DMS53 treated with DMSO at 0.1 percent for 48 hours (cell line): Measurements from ENCODE around the gene ILK.

ENCODE experiments used
- DNase-seq: peaks from one replicate; lab custom pipeline; 2025; ENCODE audit not compliant: unreplicated experiment; lab: John Stamatoyannopoulos, UW

Gene ILK

DNA sequence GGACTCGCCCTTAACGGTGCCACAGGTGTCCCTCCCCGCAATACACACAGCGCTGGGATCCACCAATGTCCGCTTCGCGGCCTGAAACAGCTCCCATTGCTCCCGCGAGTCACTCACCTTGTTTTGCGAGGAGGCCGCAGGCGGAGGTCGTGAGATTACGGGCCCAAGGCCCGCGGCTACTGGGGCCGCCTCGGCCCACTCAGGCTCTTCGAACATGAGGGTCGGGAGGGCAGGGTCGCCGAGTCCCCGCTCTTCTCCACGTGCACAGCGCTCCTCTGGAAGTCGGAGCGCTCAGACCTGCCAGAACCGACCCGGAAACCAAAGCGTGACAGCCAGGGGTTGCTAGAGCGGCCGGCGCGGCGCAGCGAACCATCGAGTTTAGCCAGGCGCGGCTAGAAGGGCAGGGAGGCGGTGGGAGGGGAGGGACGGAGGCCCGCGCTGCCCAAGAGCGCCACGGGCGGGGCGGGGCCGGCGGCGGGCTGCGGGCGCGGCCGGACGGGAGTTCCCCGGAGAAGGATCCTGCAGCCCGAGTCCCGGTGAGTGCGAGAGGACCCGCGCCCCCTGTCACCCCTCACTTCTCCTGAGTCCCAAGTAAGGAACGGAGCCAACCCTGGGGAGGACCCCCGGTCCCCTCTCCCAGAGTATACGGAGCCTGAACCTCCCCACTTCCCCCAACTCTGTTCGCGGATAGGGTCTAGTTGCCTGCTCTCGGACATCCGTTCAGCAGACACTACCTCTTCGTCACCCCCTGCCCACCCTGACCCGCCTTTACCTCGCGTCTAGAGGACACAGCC is at the start of gene ILK, which contains the start of gene RRP8:
ILK (plus strand) TSS at position 488 of the 794 bp plus-strand sequence. CDS start 498 bp downstream, outside the sequence.
RRP8 (minus strand) TSS at position 330 of the 794 bp plus-strand sequence; CDS start at position 216, 114 bp downstream.
- DNase-seq, result peak; percentile 60

DNA sequence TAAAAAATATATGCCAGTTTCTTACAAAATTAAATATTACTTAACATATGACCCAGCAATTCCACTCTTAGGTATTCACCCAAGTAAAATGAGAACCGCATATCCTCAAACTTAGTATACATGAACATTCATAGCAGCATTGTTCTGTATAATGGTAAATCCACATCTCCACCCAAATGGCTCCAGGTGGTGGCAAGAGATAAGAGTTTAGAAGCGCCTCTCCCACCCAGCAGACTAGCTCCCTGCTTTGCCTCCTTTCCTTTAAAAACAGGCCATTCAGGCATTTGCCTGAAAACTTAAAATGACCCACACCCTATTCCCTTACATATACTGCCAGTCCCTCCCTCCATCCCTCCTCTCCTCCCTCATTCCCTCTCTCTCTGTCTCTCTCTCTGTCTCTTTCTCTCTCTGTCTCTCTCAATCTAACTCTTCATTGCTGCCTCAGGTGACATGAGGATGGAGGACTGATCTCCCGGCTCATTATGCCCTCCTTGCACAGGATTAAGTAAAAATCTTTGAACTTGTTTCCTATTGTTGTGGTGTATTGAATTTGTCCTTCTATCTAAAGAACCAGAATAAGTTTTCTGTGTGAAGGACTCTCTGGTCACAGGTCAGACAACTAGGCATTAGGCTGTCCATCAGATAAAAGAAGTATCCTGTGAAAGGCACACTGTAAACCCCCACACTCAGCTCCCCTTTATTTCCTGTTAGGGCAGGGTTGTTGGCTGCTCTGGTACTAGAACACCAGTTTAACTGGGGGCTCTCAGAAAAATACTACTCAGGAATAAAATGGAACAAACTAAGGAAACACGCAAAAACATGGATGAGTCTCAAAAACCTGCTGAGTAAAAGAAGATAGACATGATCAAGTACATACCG is 48.5 kb upstream of the ILK start:
- DNase-seq, result no peak

DNA sequence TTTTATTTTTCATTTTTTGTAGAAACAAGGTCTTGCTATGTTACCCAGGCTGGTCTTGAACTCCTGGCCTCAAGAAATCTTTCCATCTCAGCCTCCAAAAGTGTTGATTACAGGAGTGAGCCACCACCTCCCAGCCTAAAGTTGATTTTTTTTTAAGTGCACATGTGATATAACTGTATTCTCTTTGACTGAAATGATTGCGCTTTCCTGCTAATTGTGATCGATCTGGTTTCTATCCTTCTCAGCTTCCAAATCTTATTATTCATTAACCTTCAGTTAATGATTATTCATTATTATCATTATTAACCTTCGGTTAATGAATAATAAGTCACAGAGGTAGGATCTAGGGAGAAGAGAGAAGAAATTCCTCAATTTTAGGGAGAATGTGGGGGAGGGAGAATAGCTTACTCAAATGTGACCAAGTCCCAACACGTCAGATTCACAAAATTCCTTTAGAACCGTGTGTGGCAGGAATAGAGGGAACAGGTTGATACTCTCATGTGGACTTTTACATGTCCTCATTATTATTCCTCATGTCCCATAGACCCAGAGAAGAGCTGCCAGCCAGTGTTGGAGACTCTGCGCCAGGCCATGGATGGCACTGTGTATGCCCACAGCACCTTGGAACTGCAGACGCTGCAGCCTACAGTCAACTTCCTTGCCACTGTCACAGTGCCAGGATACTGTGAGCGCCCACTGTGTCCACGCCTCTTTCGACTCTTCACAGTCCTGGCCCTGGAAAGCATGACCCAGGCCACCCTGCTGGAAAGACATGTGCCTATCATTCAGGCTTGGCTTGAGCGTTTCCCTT is 47.2 kb upstream of the ILK start:
- DNase-seq, result no peak

DNA sequence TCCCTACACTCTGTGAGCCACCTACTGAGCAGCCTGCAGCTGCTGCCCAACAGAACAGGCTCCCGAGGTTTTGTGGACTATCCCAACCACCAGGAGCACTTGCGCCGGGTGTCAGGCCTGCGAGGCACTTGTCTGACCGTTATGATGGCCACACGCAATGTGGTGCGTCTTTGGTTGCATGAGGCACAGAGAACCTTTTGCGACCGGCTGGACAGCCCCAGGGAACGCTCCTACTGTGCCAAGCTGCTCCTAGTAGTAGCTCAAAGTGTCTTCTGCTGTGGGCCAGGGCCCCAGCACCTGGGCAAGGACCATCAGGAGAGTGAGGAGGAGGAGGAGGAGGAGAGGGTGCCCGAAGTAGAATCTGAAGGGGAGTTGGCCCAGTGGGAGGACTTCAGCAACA is 46.5 kb upstream of the ILK start:
- no peak for DNase-seq

DNA sequence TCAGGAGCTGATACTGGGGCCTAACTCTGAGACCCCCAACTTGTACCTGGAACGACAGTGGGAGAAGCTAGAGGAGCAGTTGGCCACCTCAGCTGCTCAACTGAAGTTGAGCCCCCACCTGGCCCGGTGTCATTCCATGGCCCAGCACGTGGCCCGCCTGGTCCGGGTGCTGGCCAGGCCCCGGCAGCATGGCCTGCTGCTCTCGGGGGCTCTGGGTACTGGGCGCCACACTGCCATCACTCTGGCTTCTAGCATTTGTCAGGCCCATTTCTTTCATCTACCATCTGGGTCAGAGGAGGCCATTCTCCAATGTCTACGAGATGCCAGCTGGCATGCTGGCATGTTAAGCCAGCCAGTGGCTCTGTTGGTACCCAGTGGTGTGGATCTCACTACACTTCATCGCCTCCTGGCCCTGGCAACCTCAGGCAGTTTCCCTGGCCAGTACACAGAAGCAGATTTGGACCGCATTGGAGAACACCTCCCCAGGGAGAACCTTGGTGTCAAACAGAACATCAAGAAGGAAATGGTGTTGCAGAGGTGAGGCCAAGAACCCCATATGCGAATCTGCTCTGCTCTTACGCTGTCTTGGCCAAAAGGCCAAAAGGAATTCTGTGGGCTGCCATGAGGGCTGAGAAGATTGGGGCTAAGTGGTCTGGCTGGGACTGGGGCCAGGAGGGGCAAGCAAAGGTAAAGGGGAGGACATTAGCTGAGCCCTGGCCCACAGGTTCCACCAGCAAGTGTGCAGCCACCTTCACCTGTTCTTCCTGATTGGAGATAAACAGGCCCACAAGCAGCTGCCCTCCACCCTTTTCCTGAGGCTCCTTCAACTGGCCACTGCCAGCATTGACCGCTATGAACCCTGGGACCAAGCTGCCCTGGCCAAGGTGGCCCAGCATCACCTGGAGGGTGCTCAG is 45.6 kb upstream of the ILK start:
- no peak for DNase-seq

DNA sequence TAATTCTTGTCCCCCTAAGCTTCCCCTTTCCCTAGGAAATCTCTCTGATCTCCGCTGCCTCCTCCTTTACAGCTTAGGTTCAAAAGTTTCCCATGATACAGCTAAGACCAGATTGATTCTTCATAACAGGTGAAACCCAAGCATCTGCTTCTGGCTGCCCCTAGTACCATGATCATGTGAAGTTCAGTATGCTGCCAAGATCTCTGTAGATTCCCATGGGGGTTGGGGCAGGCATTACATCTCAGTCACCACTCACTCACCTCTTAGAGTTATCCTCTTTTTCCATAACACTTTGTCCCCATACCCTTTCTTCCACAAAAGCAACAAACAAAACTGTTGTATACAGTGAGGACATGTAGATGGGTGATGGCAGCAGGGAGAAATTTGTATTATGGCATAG is 44.2 kb upstream of the ILK start:
- no peak for DNase-seq

DNA sequence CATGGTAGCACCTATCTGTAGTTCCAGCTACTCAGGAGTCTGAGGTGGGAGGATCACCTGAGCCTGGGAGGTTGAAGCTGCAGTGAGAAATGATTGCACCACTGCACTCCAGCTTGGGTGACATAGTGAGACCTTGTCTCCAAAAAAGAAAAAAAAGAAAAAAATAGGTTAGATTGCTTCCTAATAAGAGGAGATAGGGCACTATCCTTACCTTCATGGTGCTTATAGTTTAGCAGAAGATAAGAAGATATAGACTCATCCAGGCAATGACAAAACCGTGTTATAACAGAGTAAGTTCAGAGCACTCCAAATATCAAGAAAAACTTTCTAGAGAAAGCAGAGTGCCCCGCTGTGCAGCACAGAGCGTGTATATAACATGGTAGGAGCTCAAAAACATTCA is 42.3 kb upstream of the ILK start:
- DNase-seq, result no peak

DNA sequence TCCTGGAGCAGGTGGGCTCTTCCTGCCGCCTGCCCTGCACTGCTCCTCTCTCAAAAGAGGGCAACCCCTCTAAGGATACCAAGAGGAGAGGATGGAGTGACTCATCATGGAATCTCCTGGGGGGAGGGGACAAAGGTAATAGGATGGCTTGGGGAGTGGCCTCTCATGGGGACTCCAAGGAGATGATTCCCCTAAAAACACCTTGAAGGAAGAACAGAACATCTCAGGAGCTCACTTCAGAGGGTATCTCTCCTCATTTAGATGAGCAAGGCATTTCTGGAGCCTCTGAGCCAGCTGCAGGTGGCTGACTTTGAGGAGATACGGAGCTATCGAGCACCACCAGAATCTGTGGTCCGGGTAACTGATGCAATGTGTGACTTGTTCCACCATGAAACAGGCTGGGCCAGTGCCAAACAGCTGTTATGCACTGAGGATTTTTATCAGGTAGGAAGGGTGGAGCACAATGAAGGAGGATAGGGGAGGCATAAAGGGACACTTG is 40.4 kb upstream of the ILK start:
- DNase-seq, result no peak

DNA sequence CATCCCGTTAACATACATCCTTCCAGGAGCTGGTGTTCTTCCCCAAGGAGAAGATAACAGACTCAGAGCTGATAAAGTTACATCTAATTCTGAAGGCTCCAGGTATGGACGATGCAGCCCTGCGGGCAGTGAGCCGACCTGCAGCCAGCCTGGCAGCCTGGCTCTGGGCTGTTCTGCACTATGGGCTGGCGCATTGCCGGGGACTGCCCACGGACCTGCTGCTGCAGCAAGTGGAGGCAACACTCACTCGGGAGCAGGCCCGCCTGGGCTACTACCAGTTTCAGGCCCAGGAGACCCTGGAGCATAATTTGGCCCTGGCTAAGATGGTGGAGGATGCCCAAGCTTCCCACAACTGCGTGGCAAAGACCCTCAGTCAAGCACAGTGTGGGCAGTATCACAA is 39.9 kb upstream of the ILK start:
- DNase-seq, result no peak

DNA sequence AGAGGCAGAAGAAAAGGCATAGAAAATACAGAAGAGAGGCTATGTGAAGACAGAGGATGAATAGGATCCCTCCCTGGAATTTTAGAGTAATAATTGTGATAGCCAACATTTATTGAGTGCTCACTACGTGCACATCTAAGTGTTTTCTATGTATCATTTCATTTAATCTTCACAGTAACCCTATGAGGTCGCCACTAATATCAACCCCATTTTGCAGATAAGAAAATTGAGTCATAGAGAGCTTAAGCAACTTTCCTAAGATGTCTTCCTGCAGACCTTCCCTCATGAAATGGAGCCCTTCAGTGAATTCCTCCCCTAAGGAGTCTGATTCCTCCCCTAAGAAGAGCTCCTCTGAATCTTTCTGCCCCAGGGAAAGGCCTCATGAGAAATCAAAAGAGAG is 38.2 kb upstream of the ILK start:
- DNase-seq, result no peak

DNA sequence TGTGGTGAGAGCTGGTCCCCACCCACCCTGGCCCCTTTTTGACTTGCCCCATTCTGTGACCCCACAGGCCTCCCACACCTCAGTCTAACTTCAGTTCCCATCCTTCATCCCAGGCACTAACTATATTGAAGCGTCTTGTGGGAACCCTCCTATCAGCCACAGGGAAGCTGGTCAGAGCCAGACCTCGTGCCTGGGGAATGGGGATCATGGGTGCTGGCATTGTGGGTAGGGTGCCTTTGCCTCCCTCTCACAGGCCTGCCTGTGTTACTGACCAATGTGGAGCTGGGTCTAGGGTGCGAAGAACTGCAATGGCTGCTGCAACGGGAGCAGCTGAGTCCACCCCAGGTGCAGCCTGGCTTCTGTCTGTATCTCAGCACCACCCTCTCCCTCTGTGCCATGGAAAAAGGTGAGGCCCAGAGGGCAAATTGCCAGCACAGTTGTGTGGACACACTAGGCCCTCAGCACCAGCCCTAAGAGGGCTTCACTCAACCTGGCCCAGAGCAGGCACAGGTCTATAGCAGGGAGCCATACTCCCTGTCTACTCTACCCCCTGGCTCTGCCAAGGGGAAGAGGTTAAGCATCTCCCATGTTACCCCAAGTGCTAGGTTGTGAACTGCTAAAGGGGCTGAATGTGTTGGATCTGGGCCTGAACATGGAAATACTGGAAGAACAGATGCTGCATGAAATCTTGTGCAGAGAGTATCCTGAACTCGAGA is 37.4 kb upstream of the ILK start:
- DNase-seq, result no peak

DNA sequence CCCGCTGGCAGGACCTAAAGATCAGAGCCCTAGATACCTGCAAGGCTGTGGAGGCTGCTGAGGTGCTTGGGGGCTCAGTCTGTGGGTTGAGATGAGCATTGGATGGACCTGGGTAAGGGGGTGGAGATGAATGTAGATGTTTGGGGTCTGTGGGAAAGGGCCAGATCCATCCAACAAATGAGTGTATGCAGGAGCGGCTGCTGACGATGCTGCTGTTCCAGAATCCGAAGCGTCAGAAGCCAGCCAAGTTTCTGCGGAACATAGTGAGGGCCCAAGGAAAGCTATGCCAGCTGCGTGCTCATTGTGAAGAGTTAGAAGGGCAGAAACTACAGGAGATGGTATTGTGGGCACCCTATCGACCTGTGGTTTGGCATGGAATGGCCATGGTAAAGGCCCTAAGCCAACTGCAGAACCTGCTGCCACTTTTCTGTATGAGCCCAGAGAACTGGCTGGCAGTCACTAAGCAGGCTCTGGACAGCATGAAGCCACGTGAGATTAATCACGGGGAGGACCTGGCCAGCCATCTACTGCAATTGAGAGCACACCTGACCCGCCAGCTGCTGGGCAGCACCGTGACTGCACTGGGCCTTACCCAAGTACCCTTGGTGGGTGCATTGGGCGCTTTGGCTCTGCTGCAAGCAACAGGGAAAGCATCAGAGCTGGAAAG is 36.7 kb upstream of the ILK start:
- DNase-seq, result no peak

DNA sequence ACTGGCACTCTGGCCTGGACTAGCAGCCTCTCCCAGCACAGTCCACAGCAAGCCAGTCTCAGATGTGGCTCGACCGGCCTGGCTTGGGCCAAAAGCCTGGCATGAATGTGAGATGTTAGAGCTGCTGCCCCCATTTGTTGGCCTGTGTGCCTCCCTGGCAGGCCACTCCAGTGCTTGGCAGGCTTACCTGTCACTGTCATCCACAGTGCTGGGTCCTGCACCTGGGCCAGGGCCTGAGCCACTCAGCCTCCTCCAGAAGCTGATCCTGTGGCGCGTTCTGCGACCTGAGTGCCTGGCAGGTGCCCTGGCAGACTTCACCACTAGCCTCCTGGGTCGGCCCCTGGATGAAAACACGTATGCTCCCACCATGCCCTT is 36.2 kb upstream of the ILK start:
- DNase-seq, result no peak

DNA sequence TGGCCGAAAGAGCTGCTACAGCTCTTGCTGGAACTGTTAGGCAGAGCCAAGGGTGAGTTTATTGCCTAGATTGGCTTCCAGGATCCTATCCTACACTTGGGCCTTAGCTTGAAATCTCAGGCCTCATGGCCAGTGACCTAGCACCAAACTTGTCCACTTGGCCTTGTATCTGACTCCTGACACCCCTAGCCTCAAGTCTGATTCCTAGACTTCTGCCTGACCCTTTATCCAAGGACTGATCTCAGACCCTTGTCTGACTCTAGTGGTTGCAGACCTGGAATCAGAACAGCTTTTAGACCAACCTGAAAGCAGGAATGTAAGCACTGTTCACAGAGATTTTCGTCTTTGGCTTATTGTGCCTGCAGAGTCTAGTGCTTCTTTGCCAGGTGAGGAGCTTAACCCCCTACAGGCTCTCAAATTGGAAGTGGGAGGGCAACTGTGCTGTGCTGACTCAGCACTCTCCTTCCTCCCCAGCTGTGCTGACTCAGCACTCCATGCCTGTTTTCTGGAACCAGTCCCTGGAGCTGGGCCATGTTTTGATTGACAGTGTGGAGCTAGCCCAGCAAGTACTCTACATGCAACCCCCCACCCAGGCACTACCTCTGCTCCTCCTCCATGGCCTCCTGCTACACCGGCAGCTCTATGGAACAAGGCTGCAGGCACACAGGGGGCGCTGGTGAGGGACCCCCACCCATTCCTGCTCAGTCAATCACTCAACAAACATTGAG is 35.2 kb upstream of the ILK start:
- no peak for DNase-seq

DNA sequence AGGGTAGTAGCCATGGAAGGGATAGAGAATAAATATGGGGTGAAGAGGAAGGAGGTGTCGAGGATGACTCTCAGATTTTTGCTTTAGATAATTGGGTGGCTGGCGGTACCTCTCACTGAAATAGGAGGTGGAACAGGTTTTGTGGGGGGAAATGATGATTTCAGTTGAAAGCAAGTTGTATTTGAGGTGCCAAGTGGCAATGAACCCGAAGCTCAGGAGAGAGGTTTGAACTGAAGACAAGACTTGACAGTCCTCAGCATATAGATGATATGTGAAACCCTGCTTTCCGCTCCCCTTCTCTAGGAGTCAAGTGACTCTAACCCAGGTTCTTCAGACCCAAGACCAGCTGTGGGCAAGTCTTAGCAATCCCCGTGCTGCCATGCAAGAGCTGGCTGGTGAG is 33.9 kb upstream of the ILK start:
- no peak for DNase-seq

DNA sequence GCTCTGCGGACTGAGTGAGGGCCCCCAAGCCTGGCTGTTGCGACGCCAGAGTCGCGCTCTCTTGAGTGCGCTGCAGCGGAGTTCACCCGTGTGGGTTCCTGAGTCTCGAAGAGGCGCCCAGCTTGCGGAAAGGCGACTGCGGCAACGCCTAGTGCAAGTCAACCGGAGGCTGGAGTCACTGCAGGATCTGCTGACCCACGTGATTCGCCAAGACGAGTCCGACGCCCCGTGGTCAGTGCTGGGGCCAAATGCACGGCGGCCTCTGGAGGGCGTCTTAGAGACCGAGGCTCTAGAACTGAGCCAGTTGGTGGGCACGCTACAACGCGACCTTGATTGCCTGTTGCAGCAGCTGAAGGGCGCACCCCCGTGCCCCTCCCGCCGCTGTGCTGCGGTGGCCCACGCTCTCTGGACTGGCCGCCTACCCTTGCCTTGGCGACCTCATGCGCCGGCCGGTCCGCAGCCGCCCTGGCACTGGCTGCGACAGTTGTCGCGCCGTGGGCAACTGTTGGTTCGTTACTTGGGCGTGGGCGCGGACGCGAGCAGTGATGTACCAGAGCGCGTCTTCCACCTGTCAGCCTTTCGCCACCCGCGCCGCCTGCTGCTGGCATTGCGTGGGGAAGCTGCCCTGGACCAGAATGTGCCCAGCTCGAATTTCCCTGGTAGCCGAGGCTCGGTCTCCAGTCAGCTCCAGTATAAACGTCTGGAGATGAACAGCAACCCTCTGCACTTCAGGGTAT is 32.7 kb upstream of the ILK start:
- no peak for DNase-seq

DNA sequence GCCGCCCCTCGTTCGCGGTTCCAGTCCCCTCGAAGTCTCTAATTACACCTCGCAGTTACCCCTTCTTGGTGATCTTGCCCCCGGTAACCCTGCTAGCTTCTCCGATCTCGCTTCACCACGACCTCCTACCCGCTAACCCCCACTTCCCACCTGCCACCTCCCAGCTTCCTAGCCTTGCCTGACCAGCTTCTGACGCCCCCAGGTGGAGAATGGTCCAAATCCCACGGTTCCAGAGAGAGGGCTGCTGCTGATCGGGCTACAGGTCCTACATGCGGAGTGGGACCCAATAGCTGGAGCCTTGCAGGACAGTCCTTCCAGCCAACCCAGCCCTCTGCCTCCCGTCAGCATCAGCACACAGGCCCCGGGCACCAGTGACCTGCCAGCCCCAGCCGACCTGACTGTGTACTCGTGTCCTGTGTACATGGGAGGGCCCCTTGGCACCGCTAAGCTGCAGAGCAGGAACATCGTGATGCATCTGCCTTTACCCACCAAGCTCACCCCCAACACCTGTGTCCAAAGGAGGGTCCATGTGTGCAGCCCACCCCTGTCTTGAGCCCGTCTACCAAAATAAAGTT is 32.1 kb upstream of the ILK start:
- DNase-seq, result no peak
